Kidney (tissue), 14 donors: ENCODE data around the gene PPP1R15A. TPM values are rescaled to one million over a fixed set of nuclear protein-coding genes. Genes with fewer than 3 reads are reported as not detected.

Experiments
- DNase-seq, 5 donors: peaks; one replicate each; pipeline ENCODE4 v3.0.0-alpha.2; 2013 to 2020
- FAIRE-seq: peaks from 2 replicates; lab custom pipeline; 2012; peaks lifted over from hg19 to GRCh38; lab: Jason Lieb, UNC
- H3K27ac ChIP-seq, 2 donors: one replicate each; pipeline ENCODE4 v1.7.0; 2013; ENCODE audit warnings: low read depth in 2 of 2, low read length in 2 of 2, inconsistent platforms in 1 of 2
- H3K27me3 ChIP-seq: one replicate; pipeline ENCODE4 v1.7.1; 2013; ENCODE audit warnings: low read length, inconsistent platforms; ENCODE audit not compliant: control insufficient read depth, insufficient read depth
- H3K36me3 ChIP-seq, 3 donors: one replicate each; pipeline versions ENCODE4 v1.7.0 to v1.7.1; 2013; ENCODE audit warnings: low read length in 3 of 3, control low read depth in 1 of 3, inconsistent platforms in 1 of 3; ENCODE audit not compliant: insufficient read depth in 3 of 3, control insufficient read depth in 2 of 3
- H3K4me1 ChIP-seq, 3 donors: one replicate each; pipeline versions ENCODE4 v1.7.0 to v1.7.1; 2013; ENCODE audit warnings: low read length in 3 of 3, inconsistent platforms in 1 of 3, low read depth in 1 of 3; ENCODE audit not compliant: control insufficient read depth in 2 of 3, insufficient read depth in 2 of 3
- H3K4me3 ChIP-seq, 3 donors: one replicate each; pipeline versions ENCODE4 v1.7.0 to v1.8.1; 2013; ENCODE audit warnings: low read length in 3 of 3, control low read depth in 1 of 3, inconsistent platforms in 1 of 3
- H3K9ac ChIP-seq, 3 donors: one replicate each; pipeline versions ENCODE4 v1.7.0 to v1.7.1; 2013; ENCODE audit warnings: low read length in 3 of 3, control low read depth in 1 of 3, inconsistent platforms in 1 of 3
- H3K9me3 ChIP-seq, 3 donors: one replicate each; pipeline versions ENCODE4 v1.7.0 to v1.7.1; 2013; ENCODE audit warnings: low read length in 3 of 3, control low read depth in 1 of 3, inconsistent platforms in 1 of 3; ENCODE audit not compliant: control insufficient read depth in 2 of 3, insufficient read depth in 1 of 3
- intact Hi-C: fragments of 100-400 bp; cut with DNase I; formaldehyde crosslinking; loops from one replicate; pipeline ENCODE4 v1.11.1; 2022
- polyA plus RNA-seq: library from polyadenylated mRNA; stranded (reverse); fragments of 350-450 nt; fragmentation: Illumina TruSeq; extraction: RNeasy Lipid Tissue Mini Kit (QIAGEN cat#74804); gene quantifications from one replicate; pipeline ENCODE4 v1.2.3, GENCODE V29; 2014; ENCODE audit warnings: low read depth, low replicate concordance; ENCODE audit not compliant: insufficient read depth
- total RNA-seq: library from RNA; stranded (reverse); fragmentation: NEBNext Ultra II Directional; extraction: Animal tissue kit (Norgen Biotek cat#: 25700); gene quantifications from one replicate; pipeline ENCODE4 v1.2.1, GENCODE V29; 2021
- TF ChIP-seq, protein P1 (sequence below): IDR thresholded peaks from 3 replicates; pipeline ENCODE4 v1.5.1; 2012; ENCODE audit warnings: mild to moderate bottlenecking, moderate library complexity, borderline replicate concordance; ENCODE audit not compliant: insufficient read depth; ENCODE audit errors: extremely low read depth
- donor health status: control.
- donor health status: control.
- donor health status: control.
- donor health status: control.
- donor health status: control.
- donor health status: DM: yes; HTN: yes; CAD: no.
- donor health status: Normal renal cell carcinoma (clear cell type).

Gene PPP1R15A
- total and polyA plus RNA-seq, 2 donors from 2014 or later = 24.7 to 45.1 TPM

DNA sequence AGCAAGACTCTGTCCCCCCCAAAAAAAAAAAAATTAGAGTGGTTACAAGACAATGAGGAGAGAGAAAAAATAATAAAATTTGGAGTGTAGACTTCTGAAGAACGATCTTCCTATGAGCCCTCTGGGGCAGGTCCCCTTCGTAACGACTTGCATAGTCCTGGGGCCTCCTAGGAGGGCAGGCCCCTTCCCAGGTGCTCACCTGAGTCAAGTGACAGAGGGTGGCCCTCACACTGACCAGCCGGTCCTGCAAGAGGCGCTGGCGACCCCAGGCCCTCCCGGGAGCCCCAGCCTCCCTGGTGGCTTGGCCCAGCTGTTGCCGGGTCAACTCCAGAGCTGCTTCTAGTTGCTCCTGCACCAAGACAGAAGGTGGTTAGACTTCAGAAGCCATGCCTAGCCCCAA lies 18.7 kb upstream of the PPP1R15A start:
- H3K9me3 ChIP-seq = no peaks in the 10 kb centered on the region
- TF ChIP-seq, protein P1, sequence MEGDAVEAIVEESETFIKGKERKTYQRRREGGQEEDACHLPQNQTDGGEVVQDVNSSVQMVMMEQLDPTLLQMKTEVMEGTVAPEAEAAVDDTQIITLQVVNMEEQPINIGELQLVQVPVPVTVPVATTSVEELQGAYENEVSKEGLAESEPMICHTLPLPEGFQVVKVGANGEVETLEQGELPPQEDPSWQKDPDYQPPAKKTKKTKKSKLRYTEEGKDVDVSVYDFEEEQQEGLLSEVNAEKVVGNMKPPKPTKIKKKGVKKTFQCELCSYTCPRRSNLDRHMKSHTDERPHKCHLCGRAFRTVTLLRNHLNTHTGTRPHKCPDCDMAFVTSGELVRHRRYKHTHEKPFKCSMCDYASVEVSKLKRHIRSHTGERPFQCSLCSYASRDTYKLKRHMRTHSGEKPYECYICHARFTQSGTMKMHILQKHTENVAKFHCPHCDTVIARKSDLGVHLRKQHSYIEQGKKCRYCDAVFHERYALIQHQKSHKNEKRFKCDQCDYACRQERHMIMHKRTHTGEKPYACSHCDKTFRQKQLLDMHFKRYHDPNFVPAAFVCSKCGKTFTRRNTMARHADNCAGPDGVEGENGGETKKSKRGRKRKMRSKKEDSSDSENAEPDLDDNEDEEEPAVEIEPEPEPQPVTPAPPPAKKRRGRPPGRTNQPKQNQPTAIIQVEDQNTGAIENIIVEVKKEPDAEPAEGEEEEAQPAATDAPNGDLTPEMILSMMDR = no peak
- H3K27me3 ChIP-seq = no peaks in the 10 kb centered on the region
- H3K27ac ChIP-seq = no peak overlapping the region
- H3K36me3 ChIP-seq = no peaks in the 10 kb centered on the region
- no peak overlapping the region for H3K4me3 ChIP-seq
- DNase-seq (no peak), FAIRE-seq (no peak)
- intact Hi-C loops = no loop called here
- H3K9ac ChIP-seq = no peak overlapping the region
- H3K4me1 ChIP-seq = no peaks in the 10 kb centered on the region

DNA sequence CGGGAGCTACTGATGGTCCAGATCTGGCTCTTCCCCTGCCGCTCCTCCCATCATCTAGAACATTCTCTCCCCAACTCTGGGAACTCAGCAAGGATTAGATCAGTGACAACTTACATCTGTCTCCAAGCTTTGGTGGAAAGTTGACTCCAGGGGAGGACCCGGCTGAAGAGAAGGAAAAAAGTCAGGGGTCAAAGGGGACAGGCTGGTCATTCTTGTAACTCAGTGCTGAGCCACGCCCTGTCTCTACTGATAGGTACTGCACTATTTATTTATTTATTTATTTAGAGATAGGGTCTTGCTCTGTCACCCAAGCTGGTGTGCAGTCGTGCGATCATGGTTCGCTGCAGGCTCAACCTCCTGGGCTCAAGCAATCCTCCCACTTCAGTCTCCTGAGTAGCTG lies 18.1 kb upstream of the PPP1R15A start:
- intact Hi-C loops = no loop called here
- no peaks in the 10 kb centered on the region for H3K9me3 ChIP-seq
- no peaks in the 10 kb centered on the region for H3K27me3 ChIP-seq
- TF ChIP-seq, protein P1 = no peak
- H3K4me1 ChIP-seq = no peaks in the 10 kb centered on the region
- peak in 1 of 5 donors; percentile 40 for DNase-seq
- no peak overlapping the region for H3K4me3 ChIP-seq
- no peak for FAIRE-seq
- H3K27ac ChIP-seq = no peak overlapping the region
- no peaks in the 10 kb centered on the region for H3K36me3 ChIP-seq
- H3K9ac ChIP-seq = no peak overlapping the region

DNA sequence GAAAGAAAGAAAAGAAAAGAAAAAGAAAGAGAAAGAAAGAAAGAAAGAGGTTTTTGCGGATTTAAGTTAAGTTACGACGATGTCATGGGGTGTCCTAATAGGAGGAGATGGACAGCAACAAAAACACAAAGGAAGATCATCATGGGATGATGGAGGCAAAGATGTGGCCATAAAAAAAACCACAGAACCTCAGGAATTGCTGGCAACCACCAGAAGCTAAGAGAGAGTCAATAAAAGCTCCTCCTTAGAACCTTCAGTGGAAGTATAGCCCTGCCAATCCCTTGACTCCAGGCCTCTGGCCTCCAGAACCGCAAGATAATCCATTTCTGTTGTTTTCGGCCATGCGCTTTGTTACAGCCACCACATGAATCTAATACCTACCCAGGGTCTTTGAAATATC lies 15.3 kb upstream of the PPP1R15A start:
- no peaks in the 10 kb centered on the region for H3K4me1 ChIP-seq
- H3K9me3 ChIP-seq = no peaks in the 10 kb centered on the region
- no peaks in the 10 kb centered on the region for H3K27me3 ChIP-seq
- FAIRE-seq (no peak), DNase-seq (no peak)
- H3K9ac ChIP-seq = no peak overlapping the region
- intact Hi-C loops = no loop called here
- no peak overlapping the region for H3K27ac ChIP-seq
- no peak overlapping the region for H3K4me3 ChIP-seq
- TF ChIP-seq, protein P1 = no peak
- H3K36me3 ChIP-seq = no peaks in the 10 kb centered on the region
